SHP77 treated with DMSO at 0.1 percent for 48 hours (cell line): ENCODE measurements around the gene CHTOP.
"Not testable (repeated sequence)": the region's sequence is repeated elsewhere in the genome, so short reads cannot be mapped to it uniquely, and the experiment has no call there.

Experiments used
- DNase-seq: peaks from one replicate; lab custom pipeline; 2025; lab: John Stamatoyannopoulos, UW

CHTOP gene

DNA sequence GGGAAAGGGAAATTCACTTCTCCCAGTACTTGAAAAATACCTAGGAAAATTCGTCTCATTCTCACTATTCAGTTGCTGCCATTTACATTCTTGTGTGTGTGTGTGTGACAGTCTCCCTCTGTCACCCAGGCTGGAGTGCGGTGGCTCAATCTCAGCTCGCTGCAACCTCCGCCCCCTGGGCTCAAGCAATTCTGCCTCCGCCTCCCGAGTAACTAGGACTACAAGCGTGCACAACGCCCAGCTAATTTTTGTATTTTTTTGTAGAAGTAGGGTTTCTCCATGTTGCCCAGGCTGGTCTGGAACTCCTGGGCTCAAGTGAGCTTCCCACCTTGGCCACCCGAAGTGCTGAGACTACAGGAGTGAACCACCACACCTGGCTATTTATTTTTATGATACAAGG lies 25.8 kb downstream of the CHTOP start:
- DNase-seq: no peak

GRCh38 chr1:153661111-153661708 lies 27.3 kb downstream of the CHTOP start:
- no peak for DNase-seq

DNA sequence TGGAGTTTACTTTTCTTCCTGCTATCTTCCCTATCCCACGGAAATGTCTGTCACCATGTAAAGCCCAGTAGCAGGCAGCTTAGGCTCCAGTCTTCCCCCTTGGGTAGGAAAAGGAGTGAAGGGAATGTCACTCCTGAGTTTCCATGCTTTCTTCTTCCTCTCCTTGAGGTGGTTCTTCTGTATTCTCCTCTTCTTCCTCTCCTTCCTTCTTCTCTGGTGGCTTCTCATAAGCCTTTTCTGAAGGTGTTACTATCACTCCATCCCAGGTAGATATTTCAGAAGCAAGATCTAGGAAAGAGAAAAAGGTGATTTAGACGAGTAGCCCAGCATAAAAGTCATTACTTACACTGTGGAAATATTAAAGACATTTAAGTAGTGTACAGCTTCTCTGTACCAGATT lies 28.4 kb downstream of the CHTOP start:
- DNase-seq: no peak

DNA sequence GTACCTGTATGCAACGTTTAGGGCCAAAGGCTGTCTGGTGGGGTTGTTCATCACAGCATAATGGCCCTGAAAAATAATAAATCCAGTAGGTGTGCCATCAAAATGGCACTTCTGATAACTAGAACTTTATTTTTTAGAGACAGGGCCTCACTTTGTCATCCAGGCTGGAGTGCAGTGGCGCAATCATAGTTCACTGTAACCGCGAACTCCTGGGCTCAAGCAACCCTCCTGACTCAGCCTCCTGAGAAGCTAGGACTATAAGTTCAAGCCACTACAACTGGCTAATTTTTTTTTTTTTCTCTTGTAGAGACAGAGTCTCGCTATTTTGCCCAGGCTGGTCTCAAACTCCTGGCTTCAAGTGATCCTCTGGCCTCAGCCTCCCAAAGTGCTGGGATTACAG lies 29.3 kb downstream of the CHTOP start:
- DNase-seq: no peak

DNA sequence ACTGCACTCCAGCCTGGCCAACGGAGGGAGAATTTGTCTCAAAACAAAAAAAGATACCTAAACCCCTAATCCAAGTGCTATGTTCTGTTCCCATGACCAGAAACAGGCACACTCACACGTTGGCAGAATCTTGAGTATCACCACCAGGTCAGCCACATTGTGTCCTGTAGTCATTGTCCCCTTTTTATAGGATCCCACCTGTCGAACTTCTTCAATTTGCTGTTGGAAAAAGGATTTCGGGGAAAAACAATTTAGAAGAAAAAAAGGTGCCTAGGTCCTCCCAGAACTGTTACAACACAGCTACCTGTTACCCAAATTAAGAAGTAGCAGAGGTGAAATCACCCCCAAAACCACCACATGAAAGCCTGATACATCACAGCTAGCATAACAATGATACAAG lies 33.6 kb downstream of the CHTOP start:
- DNase-seq: no peak

DNA sequence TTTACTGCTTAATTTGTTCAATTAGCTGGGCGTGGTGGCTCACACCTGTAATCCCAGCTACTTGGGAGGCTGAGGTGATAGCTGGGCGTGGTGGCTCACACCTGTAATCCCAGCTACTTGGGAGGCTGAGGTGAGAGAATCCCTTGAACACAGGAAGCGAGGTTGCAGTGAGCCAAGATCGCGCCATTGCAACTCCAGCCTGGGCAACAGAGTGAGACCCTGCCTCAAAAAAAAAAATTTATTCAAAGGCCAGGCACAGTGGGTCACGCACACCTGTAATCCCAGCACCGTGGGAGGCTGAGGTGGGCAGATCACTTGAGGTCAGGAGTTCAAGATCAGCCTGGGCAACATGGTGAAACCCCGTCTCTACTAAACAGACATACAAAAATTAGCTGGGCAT lies 34.8 kb downstream of the CHTOP start:
- not testable (repeated sequence) for DNase-seq

- DNase-seq: no peak
These were observed 35.7 kb downstream of the CHTOP start for GRCh38 chr1:153669606-153670005.

- no peak for DNase-seq
These were observed 36.5 kb downstream of the CHTOP start for GRCh38 chr1:153670257-153670858.

DNA sequence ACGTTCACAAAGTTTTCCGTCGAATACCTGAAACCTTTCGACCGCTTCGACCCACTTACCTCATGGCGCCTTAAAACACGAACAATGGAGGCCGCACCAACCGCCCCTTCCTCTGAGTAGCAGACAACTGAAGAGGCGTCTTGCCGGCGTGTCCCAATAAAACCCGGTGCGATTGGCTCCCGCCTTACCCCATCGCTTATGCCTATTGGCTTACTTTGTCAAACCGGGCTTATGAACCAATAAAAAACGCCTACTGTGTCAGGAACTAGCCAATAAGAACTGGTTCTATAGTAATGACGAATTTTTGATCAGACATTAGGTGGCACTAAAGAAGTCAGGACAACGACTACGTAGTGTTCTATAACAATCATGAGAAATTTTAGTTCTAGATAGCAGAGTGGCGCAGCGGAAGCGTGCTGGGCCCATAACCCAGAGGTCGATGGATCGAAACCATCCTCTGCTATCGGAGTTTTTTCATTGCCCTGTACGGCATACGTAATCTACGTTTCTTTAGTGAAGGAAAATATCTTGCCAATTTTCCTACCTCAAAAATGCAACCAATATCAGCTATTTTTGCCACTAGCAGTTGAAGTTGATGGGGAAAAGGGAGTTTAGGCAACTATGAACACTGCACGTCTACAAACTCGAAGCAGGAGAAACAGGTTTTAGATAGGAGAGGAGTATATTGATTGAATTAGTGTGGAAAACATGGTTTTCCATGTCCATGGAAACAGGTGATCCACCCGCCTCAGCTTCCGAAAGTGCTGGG lies 37.2 kb downstream of the CHTOP start, which contains the start of gene ILF2:
TSS of gene ILF2 (minus strand) at position 135 of the 769 bp plus-strand sequence. CDS start at position 64, 71 bp downstream.
- DNase-seq: peak; percentile 100

DNA sequence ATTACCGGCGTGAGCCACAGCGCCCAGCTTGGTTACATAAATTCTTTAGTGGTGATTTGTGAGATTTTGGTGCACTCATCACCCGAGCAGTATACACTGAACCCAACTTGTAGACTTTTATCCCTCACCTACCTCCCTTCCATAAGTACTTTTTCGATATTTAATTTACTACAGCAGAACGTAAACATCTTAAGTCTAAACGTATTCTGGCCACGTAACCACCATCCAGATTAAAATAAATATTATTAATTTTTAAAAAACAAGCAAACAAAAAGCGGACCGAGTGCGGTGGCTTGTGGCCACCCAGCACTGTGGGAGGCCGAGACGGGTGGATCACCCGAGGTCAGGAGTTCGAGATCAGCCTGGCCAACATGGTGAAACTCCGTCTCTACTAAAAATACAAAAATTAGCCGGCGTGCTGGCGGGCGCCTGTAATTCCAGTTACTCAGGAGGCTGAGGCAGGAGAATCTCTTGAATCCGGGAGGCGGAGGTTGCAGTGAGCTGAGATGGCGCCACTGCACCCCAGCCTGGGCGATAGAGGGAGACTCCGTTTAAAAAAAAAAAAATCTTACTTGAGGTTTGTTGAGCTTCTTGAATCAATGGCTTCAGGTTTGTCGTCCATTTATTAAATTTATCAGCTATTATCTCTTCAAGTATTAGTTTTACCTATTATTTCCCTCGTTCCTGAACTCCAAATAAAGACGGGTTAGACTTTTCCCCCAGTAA lies 37.9 kb downstream of the CHTOP start:
- peak; percentile 80 for DNase-seq

DNA sequence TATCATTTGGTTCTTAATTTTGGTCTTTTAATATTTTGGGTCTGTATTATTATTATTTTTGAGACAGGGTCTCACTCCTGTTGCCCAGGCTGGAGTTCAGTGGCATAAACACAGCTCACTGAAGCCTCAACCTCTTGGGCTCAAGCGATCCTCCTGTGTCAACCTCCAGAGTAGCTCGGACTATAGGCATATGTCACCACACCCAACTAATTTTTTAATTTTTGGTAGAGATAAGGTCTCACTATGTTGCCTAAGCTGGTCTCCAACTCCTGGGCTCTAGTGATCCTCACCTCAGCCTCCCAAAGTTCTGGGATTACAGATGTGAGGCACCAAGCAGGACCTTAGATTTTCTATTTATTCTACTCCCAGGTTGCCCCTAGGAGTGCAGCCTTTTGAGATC lies 39.6 kb downstream of the CHTOP start:
- DNase-seq: no peak

GRCh38 chr1:153677718-153678518 lies 44.1 kb downstream of the CHTOP start:
- DNase-seq: peak; percentile 22

DNA sequence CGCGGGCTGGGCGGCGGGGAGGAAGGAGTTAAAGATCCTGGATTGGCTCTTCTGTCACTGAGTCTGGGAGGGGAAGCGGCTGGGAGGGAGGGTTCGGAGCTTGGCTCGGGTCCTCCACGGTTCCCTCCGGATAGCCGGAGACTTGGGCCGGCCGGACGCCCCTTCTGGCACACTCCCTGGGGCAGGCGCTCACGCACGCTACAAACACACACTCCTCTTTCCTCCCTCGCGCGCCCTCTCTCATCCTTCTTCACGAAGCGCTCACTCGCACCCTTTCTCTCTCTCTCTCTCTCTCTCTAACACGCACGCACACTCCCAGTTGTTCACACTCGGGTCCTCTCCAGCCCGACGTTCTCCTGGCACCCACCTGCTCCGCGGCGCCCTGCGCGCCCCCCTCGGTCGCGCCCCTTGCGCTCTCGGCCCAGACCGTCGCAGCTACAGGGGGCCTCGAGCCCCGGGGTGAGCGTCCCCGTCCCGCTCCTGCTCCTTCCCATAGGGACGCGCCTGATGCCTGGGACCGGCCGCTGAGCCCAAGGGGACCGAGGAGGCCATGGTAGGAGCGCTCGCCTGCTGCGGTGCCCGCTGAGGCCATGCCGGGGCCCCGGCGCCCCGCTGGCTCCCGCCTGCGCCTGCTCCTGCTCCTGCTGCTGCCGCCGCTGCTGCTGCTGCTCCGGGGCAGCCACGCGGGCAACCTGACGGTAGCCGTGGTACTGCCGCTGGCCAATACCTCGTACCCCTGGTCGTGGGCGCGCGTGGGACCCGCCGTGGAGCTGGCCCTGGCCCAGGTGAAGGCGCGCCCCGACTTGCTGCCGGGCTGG lies 44.9 kb downstream of the CHTOP start, which contains the start of gene NPR1:
TSS of gene NPR1 (plus strand) at position 170 of the 818 bp plus-strand sequence. CDS start at position 591, 421 bp downstream.
- no peak for DNase-seq

- no peak for DNase-seq
These were observed 45.7 kb downstream of the CHTOP start for GRCh38 chr1:153679337-153680119.

DNA sequence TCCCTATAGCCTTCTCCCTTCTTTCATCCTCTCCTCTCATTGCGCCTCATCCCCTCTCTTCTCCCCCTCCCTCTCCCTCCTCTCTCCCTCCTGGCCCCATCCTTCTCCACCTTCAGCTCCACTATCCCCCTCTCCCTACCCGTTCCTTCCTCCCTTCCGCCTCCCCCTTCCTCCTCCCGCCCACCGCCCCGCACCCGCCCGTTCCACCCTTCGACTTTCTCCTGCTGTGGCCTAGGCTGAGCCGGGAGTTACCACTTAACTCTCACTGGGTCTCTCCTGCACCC lies 46.2 kb downstream of the CHTOP start:
- DNase-seq: no peak

DNA sequence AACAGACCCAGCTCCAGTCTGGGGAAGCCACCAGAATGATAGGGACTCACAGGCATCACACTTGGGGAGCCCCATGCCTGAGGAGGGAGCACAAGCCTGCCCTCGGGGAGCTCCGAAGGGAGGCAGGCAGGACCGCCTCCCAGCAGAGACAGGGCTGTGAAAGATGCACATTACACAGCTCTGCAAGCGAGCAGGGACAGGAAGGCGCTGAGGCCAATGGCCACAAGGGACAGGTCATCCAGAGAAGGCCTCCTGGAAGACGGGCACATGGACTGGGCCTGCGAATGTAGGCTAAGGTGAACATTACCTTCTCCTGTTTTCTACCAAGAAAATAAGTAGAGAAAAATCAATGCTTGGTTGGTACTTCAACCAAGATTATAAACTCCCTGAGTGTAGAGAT lies 48.9 kb downstream of the CHTOP start:
- no peak for DNase-seq

- DNase-seq: no peak
These were observed 50.0 kb downstream of the CHTOP start for GRCh38 chr1:153683854-153684253.

DNA sequence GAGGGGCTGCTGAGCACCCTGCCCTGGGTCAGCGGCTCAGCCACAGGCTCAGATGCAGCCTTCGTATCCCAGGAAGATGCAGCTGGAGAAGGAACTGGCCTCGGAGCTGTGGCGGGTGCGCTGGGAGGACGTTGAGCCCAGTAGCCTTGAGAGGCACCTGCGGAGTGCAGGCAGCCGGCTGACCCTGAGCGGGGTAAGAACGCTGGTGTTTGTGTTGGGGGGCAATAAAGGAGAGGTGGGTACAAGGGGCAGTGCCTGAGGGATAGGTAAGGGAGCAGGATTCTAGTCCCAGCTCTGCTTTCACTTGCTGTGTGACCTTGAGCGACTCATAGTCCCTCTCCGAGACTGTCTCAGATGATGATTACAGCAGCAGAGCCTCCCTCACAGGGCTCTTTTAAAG lies 51.0 kb downstream of the CHTOP start:
- no peak for DNase-seq

- no peak for DNase-seq
These were observed 51.9 kb downstream of the CHTOP start for GRCh38 chr1:153685544-153686340.
